ENCODE results near the gene TMEM198.
A peak's percentile ranks its signal among the peaks of the same experiment; 100 is the strongest.

The TMEM198 gene

DNA sequence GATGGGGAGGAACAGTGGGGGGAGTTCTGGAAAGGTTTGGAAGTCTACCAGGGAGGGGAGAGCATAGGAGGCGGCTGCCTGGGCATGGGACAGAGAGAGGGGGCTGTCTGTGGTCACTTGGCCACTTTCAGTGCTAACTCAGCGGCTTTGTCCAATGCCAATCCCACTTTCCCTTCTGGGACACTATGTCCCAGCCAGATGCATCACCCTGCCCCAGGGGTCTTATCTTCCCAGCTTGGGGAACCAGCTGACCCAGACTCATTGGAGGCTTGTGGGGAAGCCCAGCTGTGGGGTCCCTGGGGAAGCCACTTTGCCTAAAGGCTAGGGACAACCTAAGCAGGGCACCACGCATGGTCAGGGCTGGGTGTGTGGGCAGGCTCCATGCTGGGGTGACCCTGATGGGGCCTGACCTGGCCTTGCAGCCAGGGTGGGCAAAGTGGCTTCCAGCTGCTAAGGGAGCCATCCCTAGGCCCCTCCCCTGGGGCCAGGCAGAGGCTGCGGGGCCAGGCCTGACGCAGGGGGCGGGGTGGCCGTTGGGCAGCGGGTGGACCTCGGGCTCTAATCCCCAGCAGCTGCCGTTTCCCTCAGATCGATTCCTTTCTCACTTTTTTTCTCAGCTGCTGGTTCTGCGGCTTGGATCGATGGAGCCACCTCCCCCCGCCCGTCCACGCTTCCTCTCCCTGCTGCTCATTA, 31.2 kb upstream of the TMEM198 start:
- peaks cover 5% of the 10 kb centered on the region for H3K27me3 ChIP-seq (ENCODE audit: insufficient read depth, low read length, poor library complexity, severe bottlenecking)
- no peaks in the 10 kb centered on the region for H3K9me2 ChIP-seq (replicated peaks; ENCODE audit: low read depth, low read length)
- H3K79me2 ChIP-seq (ENCODE audit: insufficient read depth, low read length) = no peaks in the 10 kb centered on the region
- no peak overlapping the region for H3K4me2 ChIP-seq (ENCODE audit: low read depth, low read length, poor library complexity, severe bottlenecking)
- H3K4me1 ChIP-seq (ENCODE audit: insufficient read depth, low read length, poor library complexity, severe bottlenecking) = peaks cover 7% of the 10 kb centered on the region
- no peak overlapping the region for H2AFZ ChIP-seq (ENCODE audit: low read length)
- TF ChIP-seq EZH2phosphoT487 (IDR thresholded peaks at IDR 0.05; ENCODE audit: borderline replicate concordance) = no peak
- TF ChIP-seq, protein P1, sequence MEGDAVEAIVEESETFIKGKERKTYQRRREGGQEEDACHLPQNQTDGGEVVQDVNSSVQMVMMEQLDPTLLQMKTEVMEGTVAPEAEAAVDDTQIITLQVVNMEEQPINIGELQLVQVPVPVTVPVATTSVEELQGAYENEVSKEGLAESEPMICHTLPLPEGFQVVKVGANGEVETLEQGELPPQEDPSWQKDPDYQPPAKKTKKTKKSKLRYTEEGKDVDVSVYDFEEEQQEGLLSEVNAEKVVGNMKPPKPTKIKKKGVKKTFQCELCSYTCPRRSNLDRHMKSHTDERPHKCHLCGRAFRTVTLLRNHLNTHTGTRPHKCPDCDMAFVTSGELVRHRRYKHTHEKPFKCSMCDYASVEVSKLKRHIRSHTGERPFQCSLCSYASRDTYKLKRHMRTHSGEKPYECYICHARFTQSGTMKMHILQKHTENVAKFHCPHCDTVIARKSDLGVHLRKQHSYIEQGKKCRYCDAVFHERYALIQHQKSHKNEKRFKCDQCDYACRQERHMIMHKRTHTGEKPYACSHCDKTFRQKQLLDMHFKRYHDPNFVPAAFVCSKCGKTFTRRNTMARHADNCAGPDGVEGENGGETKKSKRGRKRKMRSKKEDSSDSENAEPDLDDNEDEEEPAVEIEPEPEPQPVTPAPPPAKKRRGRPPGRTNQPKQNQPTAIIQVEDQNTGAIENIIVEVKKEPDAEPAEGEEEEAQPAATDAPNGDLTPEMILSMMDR (conservative IDR thresholded peaks at IDR 0.05; ENCODE audit: low read length) = no peak
- H3K4me3 ChIP-seq (ENCODE audit: low read length, poor library complexity, severe bottlenecking) = no peak overlapping the region
- H3F3A ChIP-seq (ENCODE audit: low read depth) = no peaks in the 10 kb centered on the region
- no peaks in the 10 kb centered on the region for H3K36me3 ChIP-seq (ENCODE audit: insufficient read depth, low read length)
- no peak overlapping the region for H3K9ac ChIP-seq (ENCODE audit: low read depth, low read length, poor library complexity, severe bottlenecking)
- no peaks in the 10 kb centered on the region for H3K9me3 ChIP-seq (ENCODE audit: insufficient read depth, low read depth, low read length)
- no peaks in the 10 kb centered on the region for H4K20me1 ChIP-seq (ENCODE audit: insufficient read depth, low read length, poor library complexity, severe bottlenecking)

DNA sequence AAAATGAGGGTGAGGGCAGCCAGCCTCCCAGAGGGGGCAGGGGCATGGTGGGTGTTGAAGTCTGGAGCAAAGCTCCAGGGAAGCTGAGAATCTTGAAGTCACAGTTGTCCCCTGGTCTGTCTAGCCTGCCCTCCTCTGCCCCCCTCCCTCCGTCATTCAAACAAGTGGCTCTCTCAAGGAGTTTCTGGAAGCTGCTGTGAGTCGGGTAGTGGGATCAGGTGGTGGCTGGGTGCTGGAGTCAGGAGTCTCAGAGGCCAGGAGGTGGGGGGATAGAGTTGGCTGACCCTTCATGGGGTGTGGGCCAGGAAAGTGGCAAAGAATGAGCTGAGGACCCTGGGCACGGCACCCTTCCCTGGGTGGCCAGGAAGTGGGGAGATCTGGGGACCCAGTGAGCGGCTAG, 30.0 kb upstream of the TMEM198 start:
- no peaks in the 10 kb centered on the region for H3K9me3 ChIP-seq (ENCODE audit: insufficient read depth, low read depth, low read length)
- TF ChIP-seq, protein P1 (conservative IDR thresholded peaks at IDR 0.05; ENCODE audit: low read length) = no peak
- H2AFZ ChIP-seq (ENCODE audit: low read length) = peak overlapping the region; percentile 9; the same call in 1 of the 2 replicates
- H3F3A ChIP-seq (ENCODE audit: low read depth) = no peaks in the 10 kb centered on the region
- H3K79me2 ChIP-seq (ENCODE audit: insufficient read depth, low read length) = no peaks in the 10 kb centered on the region
- peak overlapping the region; percentile 61 for H3K4me2 ChIP-seq (ENCODE audit: low read depth, low read length, poor library complexity, severe bottlenecking)
- H3K4me3 ChIP-seq (ENCODE audit: low read length, poor library complexity, severe bottlenecking) = peak overlapping the region; percentile 30
- H3K27me3 ChIP-seq (ENCODE audit: insufficient read depth, low read length, poor library complexity, severe bottlenecking) = peaks cover 5% of the 10 kb centered on the region
- no peaks in the 10 kb centered on the region for H4K20me1 ChIP-seq (ENCODE audit: insufficient read depth, low read length, poor library complexity, severe bottlenecking)
- H3K9ac ChIP-seq (ENCODE audit: low read depth, low read length, poor library complexity, severe bottlenecking) = peak overlapping the region; percentile 20
- H3K36me3 ChIP-seq (ENCODE audit: insufficient read depth, low read length) = no peaks in the 10 kb centered on the region
- H3K4me1 ChIP-seq (ENCODE audit: insufficient read depth, low read length, poor library complexity, severe bottlenecking) = peaks cover 7% of the 10 kb centered on the region
- H3K9me2 ChIP-seq (replicated peaks; ENCODE audit: low read depth, low read length) = no peaks in the 10 kb centered on the region

DNA sequence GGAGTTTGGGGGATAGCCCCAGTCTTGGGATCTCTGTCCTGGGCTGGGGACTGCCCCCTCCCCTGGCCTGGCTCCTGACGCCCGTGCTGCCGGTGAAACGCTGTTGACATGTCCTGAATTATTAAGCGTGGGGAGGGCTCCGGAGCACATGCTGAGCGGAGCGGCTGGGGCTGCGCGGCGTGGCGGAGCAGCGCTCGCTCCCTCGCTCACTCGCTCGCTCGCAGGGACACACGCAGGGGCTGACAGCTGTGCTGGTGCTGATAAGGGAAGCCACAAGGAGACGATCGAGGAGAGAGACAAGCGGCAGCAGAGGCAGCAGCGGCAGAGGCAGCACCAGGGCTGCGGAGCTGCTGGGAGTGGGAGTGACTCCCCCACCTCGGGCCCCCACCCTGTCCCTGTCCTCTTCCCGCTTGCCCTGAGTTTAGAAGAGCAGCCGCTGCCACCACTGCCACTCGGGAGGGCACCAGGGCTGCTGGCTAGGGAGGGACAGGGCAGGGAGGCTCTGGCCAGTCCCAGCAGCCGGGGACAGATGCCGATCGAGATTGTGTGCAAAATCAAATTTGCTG, 29.5 kb upstream of the TMEM198 start, which contains the start of gene ASIC4:
TSS of gene ASIC4 (plus strand) at position 287 of the 566 bp plus-strand sequence. CDS start at position 530, 243 bp downstream.
- H3K36me3 ChIP-seq (ENCODE audit: insufficient read depth, low read length) = no peaks in the 10 kb centered on the region
- peaks cover 5% of the 10 kb centered on the region for H3K27me3 ChIP-seq (ENCODE audit: insufficient read depth, low read length, poor library complexity, severe bottlenecking)
- H2AFZ ChIP-seq (ENCODE audit: low read length) = peak within 1 kb of the TSS; percentile 9; the same call in 1 of the 2 replicates
- no peaks in the 10 kb centered on the region for H3F3A ChIP-seq (ENCODE audit: low read depth)
- H3K9me3 ChIP-seq (ENCODE audit: insufficient read depth, low read depth, low read length) = no peaks in the 10 kb centered on the region
- H3K9me2 ChIP-seq (replicated peaks; ENCODE audit: low read depth, low read length) = no peaks in the 10 kb centered on the region
- TF ChIP-seq, protein P1 (conservative IDR thresholded peaks at IDR 0.05; ENCODE audit: low read length) = no peak
- no peak for TF ChIP-seq EZH2phosphoT487 (IDR thresholded peaks at IDR 0.05; ENCODE audit: borderline replicate concordance)
- H3K4me3 ChIP-seq (ENCODE audit: low read length, poor library complexity, severe bottlenecking) = peak within 1 kb of the TSS; percentile 30
- peak within 1 kb of the TSS; percentile 61 for H3K4me2 ChIP-seq (ENCODE audit: low read depth, low read length, poor library complexity, severe bottlenecking)
- peak within 1 kb of the TSS; percentile 20 for H3K9ac ChIP-seq (ENCODE audit: low read depth, low read length, poor library complexity, severe bottlenecking)
- H3K79me2 ChIP-seq (ENCODE audit: insufficient read depth, low read length) = no peaks in the 10 kb centered on the region
- peaks cover 7% of the 10 kb centered on the region for H3K4me1 ChIP-seq (ENCODE audit: insufficient read depth, low read length, poor library complexity, severe bottlenecking)
- H4K20me1 ChIP-seq (ENCODE audit: insufficient read depth, low read length, poor library complexity, severe bottlenecking) = no peaks in the 10 kb centered on the region

Measured in Loucy (cell line).